MCF 10A (cell line): Measurements from ENCODE around the gene ASPG. TPM values are rescaled to one million over a fixed set of nuclear protein-coding genes. Genes with fewer than 3 reads are reported as not detected.

Source experiments
- BruUV-seq: library from RNA; stranded (reverse); fragments of 400-500 nt; replicated peaks from 2 replicates; lab custom pipeline; 2021; lab: Mats Ljungman, UMichigan
- CTCF ChIA-PET: fragments of 300-600 bp; sonication (Branson Sonifier 250); formaldehyde crosslinking; extraction: SDS; loops from one replicate; lab custom pipeline; 2021; ENCODE audit warnings: antibody characterized with exemption, inconsistent platforms; lab: Yijun Ruan, JAX
- POLR2A ChIA-PET: fragments of 300-600, 350-650 bp; sonication (Branson Sonifier 250); formaldehyde crosslinking; extraction: SDS; loops from one replicate; lab custom pipeline; 2020; ENCODE audit warnings: antibody characterized with exemption, inconsistent platforms; lab: Yijun Ruan, JAX
- DNase-seq: peaks from one replicate; pipeline ENCODE4 v3.0.0-alpha.2; 2018; ENCODE audit not compliant: unreplicated experiment
- H3K27ac Mint-ChIP-seq: one replicate; pipeline ENCODE4 v1.8.0; 2022; ENCODE audit warnings: mild to moderate bottlenecking, low read depth, mixed read lengths; ENCODE audit not compliant: unreplicated experiment
- H3K27me3 Mint-ChIP-seq: one replicate; pipeline ENCODE4 v1.8.0; 2022; ENCODE audit warnings: mixed read lengths; ENCODE audit not compliant: insufficient read depth, unreplicated experiment
- H3K36me3 Mint-ChIP-seq: one replicate; pipeline ENCODE4 v1.8.0; 2022; ENCODE audit warnings: mild to moderate bottlenecking, moderate library complexity, mixed read lengths; ENCODE audit not compliant: insufficient read depth, unreplicated experiment
- H3K4me1 Mint-ChIP-seq: one replicate; pipeline ENCODE4 v1.8.0; 2022; ENCODE audit warnings: mixed read lengths; ENCODE audit not compliant: insufficient read depth, unreplicated experiment
- H3K4me3 Mint-ChIP-seq: one replicate; pipeline ENCODE4 v1.8.0; 2022; ENCODE audit warnings: mild to moderate bottlenecking, moderate library complexity, mixed read lengths; ENCODE audit not compliant: unreplicated experiment
- H3K9me3 Mint-ChIP-seq: one replicate; pipeline ENCODE4 v1.8.0; 2022; ENCODE audit warnings: mixed read lengths; ENCODE audit not compliant: unreplicated experiment
- intact Hi-C: fragments of 100-400 bp; cut with micrococcal nuclease; formaldehyde crosslinking; loops from 2 replicates; pipeline ENCODE4 v1.14.1; 2022
- total RNA-seq: library from RNA; stranded (reverse); gene quantifications from 2 replicates; pipeline ENCODE4 v1.2.3, GENCODE V29; 2022
- TF ChIP-seq, protein P1 (sequence below): fragments of 200-600 bp; IDR thresholded peaks from one replicate; pipeline ENCODE4 v1.8.0; 2022; ENCODE audit warnings: antibody characterized with exemption, mild to moderate bottlenecking; ENCODE audit not compliant: unreplicated experiment

ASPG gene
- total RNA-seq, 1 experiment from 2014 or later, result 0.12 TPM

DNA sequence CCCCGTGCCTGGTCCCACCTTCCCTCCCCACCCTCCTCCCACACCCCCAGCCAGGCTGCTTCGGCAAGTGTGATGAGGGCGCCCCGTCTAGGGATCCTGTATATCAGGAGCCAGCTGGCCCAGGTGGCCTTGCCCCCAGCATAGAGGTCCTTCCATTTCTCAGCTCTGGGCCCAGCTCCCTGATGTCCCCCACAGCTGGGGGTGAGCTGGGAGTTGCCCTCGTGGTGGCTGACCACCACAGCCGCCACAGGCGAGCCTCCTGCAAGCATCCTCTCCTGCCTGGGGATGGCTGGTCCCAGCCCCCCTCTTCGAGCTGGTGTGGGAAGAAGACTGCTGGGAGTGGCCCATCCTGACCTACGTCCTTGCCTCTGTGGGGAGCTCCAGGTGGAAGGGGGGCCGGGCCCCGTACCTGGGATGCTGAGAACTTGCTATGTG, 7.4 kb downstream of the ASPG start:
- Mint-ChIP-seq H3K9me3 (no peaks in the 10 kb centered on the region), H3K27ac (no peak overlapping the region), H3K4me1 (no peaks in the 10 kb centered on the region), H3K4me3 (no peak overlapping the region), H3K27me3 (no peaks in the 10 kb centered on the region), H3K36me3 (no peaks in the 10 kb centered on the region)
- CTCF ChIA-PET, result interaction anchor here (0.5 to 2.4 kb wide), 6 partner anchors 14 to 595 kb away, joined by 3 to 16 read pairs (median 3); no protein-coding TSS in a partner anchor
- POLR2A ChIA-PET, result no interaction called here
- BruUV-seq, result no TSS peak
- no peak for DNase-seq
- intact Hi-C loops, result no loop called here
- TF ChIP-seq, protein P1, sequence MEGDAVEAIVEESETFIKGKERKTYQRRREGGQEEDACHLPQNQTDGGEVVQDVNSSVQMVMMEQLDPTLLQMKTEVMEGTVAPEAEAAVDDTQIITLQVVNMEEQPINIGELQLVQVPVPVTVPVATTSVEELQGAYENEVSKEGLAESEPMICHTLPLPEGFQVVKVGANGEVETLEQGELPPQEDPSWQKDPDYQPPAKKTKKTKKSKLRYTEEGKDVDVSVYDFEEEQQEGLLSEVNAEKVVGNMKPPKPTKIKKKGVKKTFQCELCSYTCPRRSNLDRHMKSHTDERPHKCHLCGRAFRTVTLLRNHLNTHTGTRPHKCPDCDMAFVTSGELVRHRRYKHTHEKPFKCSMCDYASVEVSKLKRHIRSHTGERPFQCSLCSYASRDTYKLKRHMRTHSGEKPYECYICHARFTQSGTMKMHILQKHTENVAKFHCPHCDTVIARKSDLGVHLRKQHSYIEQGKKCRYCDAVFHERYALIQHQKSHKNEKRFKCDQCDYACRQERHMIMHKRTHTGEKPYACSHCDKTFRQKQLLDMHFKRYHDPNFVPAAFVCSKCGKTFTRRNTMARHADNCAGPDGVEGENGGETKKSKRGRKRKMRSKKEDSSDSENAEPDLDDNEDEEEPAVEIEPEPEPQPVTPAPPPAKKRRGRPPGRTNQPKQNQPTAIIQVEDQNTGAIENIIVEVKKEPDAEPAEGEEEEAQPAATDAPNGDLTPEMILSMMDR, result no peak

DNA sequence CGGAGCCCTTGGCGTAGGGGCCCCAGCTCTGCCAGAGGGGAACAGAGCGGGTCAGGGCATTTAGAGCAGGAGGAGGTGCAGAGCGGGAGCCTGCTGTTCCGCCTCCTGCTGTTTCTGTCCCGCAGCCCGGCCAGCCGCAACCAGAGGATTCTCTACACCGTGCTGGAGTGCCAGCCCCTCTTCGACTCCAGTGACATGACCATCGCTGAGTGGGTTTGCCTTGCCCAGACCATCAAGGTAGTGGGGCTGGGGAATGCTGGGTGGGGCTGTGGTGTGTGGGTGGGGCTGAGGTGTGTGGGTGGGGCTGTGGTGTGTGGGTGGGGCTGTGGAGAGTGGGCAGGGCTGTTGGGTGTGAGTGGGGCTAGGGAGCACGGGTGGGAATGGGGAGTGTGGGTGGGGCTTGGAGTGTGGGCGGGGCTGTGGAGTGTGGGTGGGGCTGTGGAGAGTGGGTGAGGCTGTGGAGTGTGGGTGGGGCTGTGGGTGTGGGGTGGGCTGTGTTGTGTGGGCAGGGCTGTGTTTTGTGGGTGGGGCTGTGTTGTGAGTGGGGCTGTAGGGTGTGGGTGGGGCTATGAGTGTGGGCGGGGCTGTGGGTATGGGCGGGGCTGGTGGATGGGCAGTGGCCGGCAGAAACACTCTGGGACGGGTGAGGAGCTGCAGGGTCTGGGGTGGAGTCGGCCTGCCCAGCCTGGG, 8.0 kb downstream of the ASPG start:
- Mint-ChIP-seq H3K4me1 (no peaks in the 10 kb centered on the region), H3K36me3 (no peaks in the 10 kb centered on the region), H3K9me3 (no peaks in the 10 kb centered on the region), H3K4me3 (no peak overlapping the region), H3K27ac (no peak overlapping the region), H3K27me3 (no peaks in the 10 kb centered on the region)
- TF ChIP-seq, protein P1, result no peak
- ChIA-PET POLR2A (interaction anchor here (1.2 kb wide), 1 partner anchor 27 kb away, joined by 3 read pairs; no protein-coding TSS in a partner anchor), CTCF (interaction anchor here (0.6 to 2.4 kb wide), 18 partner anchors 9 to 484 kb away, joined by 3 to 23 read pairs (median 4); no protein-coding TSS in a partner anchor)
- no TSS peak for BruUV-seq
- intact Hi-C loops, result loop anchor here (1.0 kb wide), 1 partner anchor 38 kb away; no protein-coding TSS in a partner anchor
- no peak for DNase-seq

DNA sequence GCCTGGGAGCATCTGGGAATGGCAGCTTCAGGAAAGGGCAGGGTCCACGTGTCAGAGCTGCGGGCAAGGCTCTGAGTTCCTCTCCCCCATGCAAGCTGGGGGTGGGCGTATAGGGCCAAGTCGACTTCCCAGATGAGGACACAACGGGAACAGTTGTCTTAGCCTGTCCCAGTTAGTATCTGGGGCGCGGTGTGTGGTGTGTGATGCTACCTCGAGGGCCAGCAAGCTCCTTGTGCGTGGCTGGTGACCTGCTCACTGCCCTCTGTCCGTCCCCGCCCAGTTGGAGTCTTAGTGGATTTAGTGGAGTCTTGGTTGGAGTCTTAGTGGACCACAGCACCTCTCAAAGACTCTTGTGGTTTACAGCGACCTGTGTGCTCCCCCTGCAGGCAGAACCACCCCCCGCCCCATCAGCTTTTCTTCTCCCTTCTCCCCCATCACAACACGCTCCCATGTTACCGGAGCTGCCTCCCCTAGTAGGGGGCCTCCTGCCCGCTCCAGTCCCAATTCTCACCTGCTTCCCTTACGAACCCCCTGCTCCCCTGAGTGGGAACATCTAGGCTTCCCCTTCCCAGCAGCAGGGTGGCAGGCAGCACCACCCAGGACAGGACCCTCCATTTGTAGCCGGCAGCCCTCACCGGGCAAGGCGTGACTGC, 8.7 kb downstream of the ASPG start:
- ChIA-PET POLR2A (interaction anchor here (0.6 to 1.2 kb wide), 2 partner anchors 27 to 631 kb away, joined by 3 to 4 read pairs; no protein-coding TSS in a partner anchor), CTCF (interaction anchor here (0.6 to 2.4 kb wide), 20 partner anchors 10 to 773 kb away, joined by 3 to 23 read pairs (median 4); no protein-coding TSS in a partner anchor)
- DNase-seq, result no peak
- H3K27ac Mint-ChIP-seq, result no peak overlapping the region
- no peaks in the 10 kb centered on the region for H3K4me1 Mint-ChIP-seq
- TF ChIP-seq, protein P1, result no peak
- H3K9me3 Mint-ChIP-seq, result no peaks in the 10 kb centered on the region
- H3K4me3 Mint-ChIP-seq, result no peak overlapping the region
- no peaks in the 10 kb centered on the region for H3K27me3 Mint-ChIP-seq
- BruUV-seq, result no TSS peak
- no peaks in the 10 kb centered on the region for H3K36me3 Mint-ChIP-seq
- intact Hi-C loops, result loop anchor here (1.0 kb wide), 1 partner anchor 37 kb away; no protein-coding TSS in a partner anchor
